Measurements from ENCODE around the gene NXNL2. TPM values are rescaled to one million over a fixed set of nuclear protein-coding genes. Genes with fewer than 3 reads are reported as not detected.

The NXNL2 gene
- total RNA-seq, 1 donor = 11.2 TPM

DNA sequence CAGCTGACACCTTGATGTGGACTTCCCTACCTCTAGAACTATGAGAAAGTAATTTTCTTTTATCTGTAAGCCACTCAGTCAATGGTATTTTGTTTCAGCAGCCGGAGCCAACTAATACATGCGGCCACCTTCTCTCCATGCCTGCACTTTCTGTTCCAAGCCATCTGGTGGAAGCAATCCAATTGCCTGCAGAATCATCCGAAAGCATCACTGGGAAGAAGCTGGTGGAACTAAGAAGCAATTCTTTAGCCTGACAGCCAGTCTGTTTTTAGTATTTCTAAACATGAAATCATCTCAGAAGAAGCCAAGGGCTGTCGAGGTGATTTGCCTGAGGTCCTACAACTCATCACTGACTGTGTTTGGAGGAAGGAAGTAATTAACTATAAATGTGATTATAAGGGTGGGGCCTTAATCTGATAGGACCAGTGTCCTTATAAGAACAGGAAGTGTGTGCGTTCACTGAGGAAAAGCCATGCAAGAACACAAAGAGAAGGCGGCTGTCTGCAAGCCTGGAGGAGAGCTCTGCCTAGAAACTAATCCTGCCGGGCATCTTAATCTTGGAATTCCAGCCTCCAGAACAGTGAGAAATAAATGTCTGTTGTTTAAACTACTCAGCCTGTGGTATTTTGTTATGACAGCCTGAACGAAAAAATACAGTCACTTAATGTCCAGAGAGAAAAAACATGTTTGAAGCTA lies 49.1 kb downstream of the NXNL2 start:
- peak; percentile 72 for DNase-seq (ENCODE audit: low read depth)
- H3K4me3 ChIP-seq (ENCODE audit: low read depth, low read length) = no peak overlapping the region
- TF ChIP-seq, protein P1, sequence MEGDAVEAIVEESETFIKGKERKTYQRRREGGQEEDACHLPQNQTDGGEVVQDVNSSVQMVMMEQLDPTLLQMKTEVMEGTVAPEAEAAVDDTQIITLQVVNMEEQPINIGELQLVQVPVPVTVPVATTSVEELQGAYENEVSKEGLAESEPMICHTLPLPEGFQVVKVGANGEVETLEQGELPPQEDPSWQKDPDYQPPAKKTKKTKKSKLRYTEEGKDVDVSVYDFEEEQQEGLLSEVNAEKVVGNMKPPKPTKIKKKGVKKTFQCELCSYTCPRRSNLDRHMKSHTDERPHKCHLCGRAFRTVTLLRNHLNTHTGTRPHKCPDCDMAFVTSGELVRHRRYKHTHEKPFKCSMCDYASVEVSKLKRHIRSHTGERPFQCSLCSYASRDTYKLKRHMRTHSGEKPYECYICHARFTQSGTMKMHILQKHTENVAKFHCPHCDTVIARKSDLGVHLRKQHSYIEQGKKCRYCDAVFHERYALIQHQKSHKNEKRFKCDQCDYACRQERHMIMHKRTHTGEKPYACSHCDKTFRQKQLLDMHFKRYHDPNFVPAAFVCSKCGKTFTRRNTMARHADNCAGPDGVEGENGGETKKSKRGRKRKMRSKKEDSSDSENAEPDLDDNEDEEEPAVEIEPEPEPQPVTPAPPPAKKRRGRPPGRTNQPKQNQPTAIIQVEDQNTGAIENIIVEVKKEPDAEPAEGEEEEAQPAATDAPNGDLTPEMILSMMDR (IDR thresholded peaks at IDR 0.05; ENCODE audit: insufficient read depth, low read depth, low read length) = no peak

DNA sequence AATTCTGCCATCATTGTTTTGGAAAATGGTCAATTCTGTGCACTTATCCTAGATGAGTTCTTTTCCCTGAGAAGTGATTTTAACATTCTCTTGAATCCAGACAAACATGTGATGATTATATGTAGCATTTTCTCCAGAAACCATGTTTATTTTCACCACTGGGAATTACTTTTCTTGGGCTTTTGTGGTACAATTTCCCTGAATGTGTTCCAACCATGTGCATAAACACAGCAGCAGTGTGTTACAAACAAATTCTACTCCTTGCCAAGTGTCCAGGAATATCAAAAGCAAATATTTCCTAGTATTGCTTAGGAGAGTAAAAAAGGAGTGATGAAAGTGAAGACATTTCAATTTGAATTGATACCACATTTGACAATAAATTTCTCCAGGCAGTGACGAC lies 50.4 kb downstream of the NXNL2 start:
- no peak overlapping the region for H3K4me3 ChIP-seq (ENCODE audit: low read depth, low read length)
- no peak for DNase-seq (ENCODE audit: low read depth)
- TF ChIP-seq, protein P1 (IDR thresholded peaks at IDR 0.05; ENCODE audit: insufficient read depth, low read depth, low read length) = no peak

DNA sequence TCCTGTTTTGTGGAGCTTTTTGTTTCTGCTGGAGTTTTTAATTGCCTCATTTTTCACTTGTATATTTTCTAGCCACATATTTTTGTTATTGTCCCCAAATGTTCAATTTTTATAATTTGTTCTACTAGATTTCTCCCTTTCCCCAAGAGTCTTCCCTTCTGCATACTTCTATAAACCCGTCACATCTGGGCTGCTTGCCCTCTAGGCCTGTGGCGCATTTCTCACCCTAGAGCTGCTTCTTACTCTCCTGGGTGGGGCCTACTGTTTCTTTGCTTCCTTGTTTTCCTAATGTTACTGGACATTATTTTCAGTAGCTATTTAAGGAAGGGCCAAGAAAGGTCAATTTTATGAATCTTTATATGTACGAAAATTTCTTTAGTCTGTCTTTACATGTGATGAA lies 51.5 kb downstream of the NXNL2 start:
- TF ChIP-seq, protein P1 (IDR thresholded peaks at IDR 0.05; ENCODE audit: insufficient read depth, low read depth, low read length) = no peak
- DNase-seq (ENCODE audit: low read depth) = no peak
- no peak overlapping the region for H3K4me3 ChIP-seq (ENCODE audit: low read depth, low read length)

DNA sequence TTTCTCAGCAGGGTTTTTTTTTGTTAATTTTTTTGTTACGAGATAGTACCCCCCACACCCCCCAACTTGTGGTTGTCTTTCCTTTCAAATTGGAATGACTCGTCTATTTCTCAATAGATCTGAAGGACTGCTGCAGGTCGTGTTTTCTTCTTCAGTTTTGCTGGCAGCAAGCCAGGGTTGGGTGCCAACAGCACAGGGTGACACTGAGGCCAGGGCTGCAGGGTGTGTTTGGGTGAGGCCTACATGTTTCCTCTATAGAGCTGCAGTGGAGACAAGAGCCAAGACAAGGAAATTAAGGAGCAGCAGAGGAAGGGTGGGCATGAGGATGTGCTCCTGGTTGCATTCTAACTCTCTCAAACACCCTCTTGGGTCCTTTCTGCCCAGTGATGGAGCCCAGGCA lies 52.2 kb downstream of the NXNL2 start:
- DNase-seq (ENCODE audit: low read depth) = no peak
- TF ChIP-seq, protein P1 (IDR thresholded peaks at IDR 0.05; ENCODE audit: insufficient read depth, low read depth, low read length) = no peak

DNA sequence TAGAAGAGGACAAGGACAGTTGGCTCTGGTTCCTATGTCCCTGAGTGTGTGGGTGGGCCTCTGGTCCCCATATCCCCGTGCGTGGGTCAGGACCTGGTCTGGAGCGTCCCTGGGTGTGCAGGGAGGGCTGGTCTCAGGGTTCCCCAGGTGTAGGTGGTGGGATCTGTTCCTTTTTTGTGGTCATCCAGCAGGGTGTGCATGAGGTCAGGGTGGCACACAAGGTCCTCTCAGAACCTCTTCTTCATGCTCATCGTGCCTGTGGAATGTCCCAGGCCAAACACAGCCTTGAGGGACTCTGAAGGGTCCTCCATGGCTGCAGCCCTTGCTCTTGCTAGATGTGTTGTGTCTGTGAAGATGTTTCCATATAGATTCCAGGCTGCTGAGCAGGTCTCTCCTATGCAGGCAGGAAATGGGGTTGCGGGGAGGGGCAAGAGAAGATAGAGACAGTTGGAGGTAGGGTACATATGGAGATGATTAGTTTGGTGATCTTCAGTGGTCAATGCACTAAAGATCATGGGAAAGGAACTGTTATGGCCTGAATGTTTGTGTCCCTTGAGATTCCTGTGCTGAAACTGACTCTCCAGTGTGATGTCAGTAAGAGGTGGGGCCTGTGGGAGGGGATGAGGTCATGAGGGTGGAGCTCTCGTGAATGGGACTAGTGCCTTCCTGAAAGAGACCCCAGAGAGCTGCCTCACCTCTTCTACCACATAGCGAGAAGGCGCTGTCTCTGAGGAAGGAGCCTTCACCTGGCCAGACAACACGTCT lies 53.1 kb downstream of the NXNL2 start:
- no peak overlapping the region for H3K4me3 ChIP-seq (ENCODE audit: low read depth, low read length)
- DNase-seq (ENCODE audit: low read depth) = no peak
- TF ChIP-seq, protein P1 (IDR thresholded peaks at IDR 0.05; ENCODE audit: insufficient read depth, low read depth, low read length) = no peak

More for the DNA sequence above, 52.2 kb downstream of the NXNL2 start:
- no peak overlapping the region for H3K4me3 ChIP-seq (ENCODE audit: low read depth, low read length)

DNA sequence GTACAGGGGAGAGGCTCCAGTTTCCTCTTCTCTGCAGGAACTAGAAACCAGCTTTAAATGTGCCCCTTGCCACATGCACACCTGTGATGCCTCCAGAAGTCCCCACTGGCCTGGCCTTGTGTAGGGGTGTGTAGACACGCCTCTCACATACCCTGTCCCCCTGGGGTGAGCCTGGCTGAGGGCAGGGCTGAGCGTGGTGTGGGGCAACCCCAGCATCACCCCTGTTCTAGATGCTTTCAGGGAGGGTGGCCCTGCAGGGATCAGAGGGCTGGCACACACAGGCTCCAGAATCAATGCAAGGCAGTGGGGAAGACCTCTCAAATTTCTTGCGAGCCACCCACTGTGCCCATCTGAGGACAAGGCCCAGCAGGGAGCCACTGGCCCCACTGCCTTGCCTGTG lies 54.7 kb downstream of the NXNL2 start:
- TF ChIP-seq, protein P1 (IDR thresholded peaks at IDR 0.05; ENCODE audit: insufficient read depth, low read depth, low read length) = no peak
- no peak for DNase-seq (ENCODE audit: low read depth)
- H3K4me3 ChIP-seq (ENCODE audit: low read depth, low read length) = no peak overlapping the region
